Measurements from ENCODE around the gene PCDHB14.
"Not testable (repeated sequence)": the region's sequence is repeated elsewhere in the genome, so short reads cannot be mapped to it uniquely, and the experiment has no call there.

Gene PCDHB14

DNA sequence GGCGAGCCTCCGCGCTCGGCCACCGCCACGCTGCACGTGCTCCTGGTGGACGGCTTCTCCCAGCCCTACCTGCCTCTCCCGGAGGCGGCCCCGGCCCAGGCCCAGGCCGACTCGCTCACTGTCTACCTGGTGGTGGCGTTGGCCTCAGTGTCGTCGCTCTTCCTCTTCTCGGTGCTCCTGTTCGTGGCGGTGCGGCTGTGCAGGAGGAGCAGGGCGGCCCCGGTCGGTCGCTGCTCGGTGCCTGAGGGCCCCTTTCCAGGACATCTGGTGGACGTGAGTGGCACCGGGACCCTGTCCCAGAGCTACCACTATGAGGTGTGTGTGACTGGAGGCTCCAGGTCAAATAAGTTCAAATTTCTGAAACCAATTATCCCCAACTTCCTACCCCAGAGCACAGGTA is 12.3 kb upstream of the PCDHB14 start:
- DNase-seq: not testable (repeated sequence)

DNA sequence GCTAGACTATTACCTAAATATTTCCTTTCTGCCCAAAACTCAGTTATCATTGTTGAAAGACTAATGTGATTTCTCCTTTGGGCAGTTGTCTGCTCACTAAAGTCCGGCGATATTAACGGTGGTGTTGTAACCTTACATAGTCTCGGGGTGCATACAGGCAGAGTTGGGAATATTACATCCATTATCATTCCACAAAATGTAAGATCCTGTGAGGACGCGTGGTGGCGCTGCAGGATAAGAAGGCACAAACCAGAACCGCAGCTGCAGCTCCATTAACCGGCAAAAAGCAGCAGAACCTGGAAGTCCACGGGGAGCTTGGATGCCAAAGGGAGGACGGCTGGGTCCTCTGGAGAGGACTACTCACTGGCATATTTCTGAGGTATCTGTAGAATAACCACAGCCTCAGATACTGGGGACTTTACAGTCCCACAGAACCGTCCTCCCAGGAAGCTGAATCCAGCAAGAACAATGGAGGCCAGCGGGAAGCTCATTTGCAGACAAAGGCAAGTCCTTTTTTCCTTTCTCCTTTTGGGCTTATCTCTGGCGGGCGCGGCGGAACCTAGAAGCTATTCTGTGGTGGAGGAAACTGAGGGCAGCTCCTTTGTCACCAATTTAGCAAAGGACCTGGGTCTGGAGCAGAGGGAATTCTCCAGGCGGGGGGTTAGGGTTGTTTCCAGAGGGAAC is 9.3 kb upstream of the PCDHB14 start, which contains the start of gene PCDHB13:
TSS of gene PCDHB13 (plus strand) at position 264 of the 684 bp plus-strand sequence. CDS start at position 469, 205 bp downstream.
- not testable (repeated sequence) for DNase-seq

DNA sequence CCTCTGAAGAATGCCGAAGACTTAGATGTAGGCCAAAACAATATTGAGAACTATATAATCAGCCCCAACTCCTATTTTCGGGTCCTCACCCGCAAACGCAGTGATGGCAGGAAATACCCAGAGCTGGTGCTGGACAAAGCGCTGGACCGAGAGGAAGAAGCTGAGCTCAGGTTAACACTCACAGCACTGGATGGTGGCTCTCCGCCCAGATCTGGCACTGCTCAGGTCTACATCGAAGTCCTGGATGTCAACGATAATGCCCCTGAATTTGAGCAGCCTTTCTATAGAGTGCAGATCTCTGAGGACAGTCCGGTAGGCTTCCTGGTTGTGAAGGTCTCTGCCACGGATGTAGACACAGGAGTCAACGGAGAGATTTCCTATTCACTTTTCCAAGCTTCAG is 8.6 kb upstream of the PCDHB14 start:
- DNase-seq: not testable (repeated sequence)

DNA sequence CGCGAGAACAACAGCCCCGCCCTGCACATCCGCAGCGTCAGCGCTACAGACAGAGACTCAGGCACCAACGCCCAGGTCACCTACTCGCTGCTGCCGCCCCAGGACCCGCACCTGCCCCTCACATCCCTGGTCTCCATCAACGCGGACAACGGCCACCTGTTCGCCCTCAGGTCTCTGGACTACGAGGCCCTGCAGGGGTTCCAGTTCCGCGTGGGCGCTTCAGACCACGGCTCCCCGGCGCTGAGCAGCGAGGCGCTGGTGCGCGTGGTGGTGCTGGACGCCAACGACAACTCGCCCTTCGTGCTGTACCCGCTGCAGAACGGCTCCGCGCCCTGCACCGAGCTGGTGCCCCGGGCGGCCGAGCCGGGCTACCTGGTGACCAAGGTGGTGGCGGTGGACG is 7.6 kb upstream of the PCDHB14 start:
- not testable (repeated sequence) for DNase-seq

DNA sequence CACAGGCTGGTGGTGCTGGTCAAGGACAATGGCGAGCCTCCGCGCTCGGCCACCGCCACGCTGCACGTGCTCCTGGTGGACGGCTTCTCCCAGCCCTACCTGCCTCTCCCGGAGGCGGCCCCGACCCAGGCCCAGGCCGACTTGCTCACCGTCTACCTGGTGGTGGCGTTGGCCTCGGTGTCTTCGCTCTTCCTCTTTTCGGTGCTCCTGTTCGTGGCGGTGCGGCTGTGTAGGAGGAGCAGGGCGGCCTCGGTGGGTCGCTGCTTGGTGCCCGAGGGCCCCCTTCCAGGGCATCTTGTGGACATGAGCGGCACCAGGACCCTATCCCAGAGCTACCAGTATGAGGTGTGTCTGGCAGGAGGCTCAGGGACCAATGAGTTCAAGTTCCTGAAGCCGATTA is 7.1 kb upstream of the PCDHB14 start:
- DNase-seq: not testable (repeated sequence)

DNA sequence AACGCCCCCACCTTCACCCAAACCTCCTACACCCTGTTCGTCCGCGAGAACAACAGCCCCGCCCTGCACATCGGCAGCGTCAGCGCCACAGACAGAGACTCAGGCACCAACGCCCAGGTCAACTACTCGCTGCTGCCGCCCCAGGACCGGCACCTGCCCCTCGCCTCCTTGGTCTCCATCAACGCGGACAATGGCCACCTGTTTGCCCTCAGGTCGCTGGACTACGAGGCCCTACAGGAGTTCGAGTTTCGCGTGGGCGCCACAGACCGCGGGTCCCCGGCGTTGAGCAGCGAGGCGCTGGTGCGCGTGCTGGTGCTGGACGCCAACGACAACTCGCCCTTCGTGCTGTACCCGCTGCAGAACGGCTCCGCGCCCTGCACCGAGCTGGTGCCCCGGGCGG is 1.7 kb downstream of the PCDHB14 start:
- not testable (repeated sequence) for DNase-seq

DNA sequence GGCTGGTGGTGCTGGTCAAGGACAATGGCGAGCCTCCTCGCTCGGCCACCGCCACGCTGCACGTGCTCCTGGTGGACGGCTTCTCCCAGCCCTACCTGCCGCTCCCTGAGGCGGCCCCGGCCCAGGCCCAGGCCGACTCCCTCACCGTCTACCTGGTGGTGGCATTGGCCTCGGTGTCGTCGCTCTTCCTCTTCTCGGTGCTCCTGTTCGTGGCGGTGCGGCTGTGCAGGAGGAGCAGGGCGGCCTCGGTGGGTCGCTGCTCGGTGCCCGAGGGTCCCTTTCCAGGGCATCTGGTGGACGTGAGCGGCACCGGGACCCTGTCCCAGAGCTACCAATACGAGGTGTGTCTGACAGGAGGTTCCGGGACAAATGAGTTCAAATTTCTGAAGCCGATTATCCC is 2.3 kb downstream of the PCDHB14 start:
- DNase-seq: not testable (repeated sequence)

DNA sequence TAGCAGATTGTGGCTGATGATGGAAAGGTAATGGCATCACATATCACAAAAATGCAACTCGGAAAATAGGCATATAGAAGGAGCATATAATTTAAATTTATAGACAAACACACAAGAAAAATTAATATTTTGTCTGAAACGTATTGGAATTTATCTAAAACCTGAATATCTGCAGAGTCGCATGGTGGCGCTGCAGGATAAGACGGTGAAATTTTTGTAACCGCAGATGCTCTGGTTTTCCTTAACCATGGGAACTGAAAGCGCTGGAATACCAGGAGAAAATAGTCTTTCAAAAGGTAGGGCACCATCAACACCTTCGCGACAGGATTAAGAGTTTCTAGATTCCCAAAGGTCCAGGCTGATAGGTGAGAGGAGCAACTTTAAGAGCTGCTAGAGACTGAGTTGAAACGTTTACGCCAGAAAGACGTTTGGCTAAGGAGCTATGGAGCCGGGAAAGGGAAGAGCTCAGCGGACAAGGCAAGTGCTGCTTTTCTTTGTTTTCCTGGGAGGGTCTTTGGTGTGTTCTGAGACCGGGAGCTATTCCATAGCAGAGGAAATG is 11.0 kb downstream of the PCDHB14 start:
- DNase-seq: no peak

DNA sequence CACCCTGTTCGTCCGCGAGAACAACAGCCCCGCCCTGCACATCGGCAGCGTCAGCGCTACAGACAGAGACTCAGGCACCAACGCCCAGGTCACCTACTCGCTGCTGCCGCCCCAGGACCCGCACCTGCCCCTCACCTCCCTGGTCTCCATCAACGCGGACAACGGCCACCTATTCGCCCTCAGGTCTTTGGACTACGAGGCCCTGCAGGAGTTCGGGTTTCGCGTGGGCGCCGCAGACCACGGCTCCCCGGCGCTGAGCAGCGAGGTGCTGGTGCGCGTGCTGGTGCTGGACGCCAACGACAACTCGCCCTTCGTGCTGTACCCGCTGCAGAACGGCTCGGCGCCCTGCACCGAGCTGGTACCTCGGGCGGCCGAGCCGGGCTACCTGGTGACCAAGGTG is 12.8 kb downstream of the PCDHB14 start:
- not testable (repeated sequence) for DNase-seq

DNA sequence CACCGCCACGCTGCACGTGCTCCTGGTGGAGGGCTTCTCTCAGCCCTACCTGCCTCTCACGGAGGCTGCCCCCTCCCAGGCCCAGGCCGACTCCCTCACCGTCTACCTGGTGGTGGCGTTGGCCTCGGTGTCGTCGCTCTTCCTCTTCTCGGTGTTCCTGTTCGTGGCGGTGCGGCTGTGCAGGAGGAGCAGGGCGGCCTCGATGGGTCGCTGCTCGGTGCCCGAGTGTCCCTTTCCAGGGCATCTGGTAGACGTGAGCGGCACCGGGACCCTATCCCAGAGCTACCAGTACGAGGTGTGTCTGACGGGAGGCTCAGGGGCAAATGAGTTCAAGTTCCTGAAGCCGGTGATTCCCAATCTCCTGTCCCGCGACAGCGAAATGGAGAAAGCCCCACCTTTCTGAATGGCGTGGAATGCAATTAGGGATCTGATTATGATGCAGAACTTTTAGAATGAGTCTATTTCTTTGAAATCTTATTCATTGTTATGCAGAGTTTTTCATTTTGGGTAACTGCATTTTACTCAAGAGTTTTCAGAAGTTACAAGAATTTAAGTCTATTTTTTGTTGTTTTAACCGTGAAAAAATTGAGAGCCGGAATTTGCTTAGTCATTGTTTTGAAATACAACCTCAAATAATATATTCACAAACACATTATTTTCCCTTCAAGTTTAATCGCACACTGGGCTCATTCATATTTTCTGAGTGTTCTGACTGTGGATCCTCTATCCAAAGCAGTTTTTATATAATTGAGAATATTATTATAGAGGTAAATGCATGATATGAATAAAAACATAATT is 13.6 kb downstream of the PCDHB14 start:
- no peak for DNase-seq

DNA sequence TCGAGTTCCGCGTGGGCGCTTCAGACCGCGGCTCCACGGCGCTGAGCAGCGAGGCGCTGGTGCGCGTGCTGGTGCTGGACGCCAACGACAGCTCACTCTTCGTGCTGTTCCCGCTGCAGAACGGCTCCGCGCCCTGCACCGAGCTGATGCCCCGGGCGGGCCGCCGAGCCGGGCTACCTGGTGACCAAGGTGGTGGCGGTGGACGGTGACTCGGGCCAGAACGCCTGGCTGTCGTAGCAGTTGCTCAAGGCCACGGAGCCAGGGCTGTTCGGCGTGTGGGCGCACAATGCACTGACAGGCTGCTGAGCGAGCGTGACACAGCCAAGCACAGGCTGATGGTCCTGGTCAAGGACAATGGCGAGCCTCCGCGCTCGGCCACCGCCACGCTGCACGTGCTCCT is 18.4 kb downstream of the PCDHB14 start:
- no peak for DNase-seq

DNA sequence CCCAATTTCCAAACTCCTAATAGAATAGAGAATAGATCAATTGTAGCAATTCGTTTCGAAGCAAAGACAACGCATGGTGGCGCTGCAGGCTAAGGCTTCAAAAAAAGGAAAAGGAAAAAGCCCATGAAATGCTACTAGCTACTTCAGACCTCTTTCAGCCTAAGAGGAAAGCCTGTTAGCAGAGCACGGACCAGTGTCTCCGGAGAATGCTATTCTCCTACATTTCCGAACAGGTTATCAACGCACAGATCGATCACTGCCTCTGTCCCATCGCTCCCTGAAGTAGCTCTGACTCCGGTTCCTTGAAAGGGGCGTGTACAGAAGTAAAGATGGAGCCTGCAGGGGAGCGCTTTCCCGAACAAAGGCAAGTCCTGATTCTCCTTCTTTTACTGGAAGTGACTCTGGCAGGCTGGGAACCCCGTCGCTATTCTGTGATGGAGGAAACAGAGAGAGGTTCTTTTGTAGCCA is 22.1 kb downstream of the PCDHB14 start, which contains the start of gene PCDHB15:
TSS of gene PCDHB15 (plus strand) at position 146 of the 468 bp plus-strand sequence. CDS start at position 330, 184 bp downstream.
- no peak for DNase-seq

DNA sequence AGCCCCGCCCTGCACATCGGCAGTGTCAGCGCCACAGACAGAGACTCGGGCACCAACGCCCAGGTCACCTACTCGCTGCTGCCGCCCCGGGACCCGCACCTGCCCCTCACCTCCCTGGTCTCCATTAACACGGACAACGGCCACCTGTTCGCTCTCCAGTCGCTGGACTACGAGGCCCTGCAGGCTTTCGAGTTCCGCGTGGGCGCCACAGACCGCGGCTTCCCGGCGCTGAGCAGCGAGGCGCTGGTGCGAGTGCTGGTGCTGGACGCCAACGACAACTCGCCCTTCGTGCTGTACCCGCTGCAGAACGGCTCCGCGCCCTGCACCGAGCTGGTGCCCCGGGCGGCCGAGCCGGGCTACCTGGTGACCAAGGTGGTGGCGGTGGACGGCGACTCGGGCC is 23.8 kb downstream of the PCDHB14 start:
- not testable (repeated sequence) for DNase-seq

DNA sequence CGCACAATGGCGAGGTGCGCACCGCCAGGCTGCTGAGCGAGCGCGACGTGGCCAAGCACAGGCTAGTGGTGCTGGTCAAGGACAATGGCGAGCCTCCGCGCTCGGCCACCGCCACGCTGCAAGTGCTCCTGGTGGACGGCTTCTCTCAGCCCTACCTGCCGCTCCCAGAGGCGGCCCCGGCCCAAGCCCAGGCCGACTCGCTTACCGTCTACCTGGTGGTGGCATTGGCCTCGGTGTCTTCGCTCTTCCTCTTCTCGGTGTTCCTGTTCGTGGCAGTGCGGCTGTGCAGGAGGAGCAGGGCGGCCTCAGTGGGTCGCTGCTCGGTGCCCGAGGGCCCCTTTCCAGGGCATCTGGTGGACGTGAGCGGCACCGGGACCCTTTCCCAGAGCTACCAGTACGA is 24.3 kb downstream of the PCDHB14 start:
- DNase-seq: not testable (repeated sequence)

DNA sequence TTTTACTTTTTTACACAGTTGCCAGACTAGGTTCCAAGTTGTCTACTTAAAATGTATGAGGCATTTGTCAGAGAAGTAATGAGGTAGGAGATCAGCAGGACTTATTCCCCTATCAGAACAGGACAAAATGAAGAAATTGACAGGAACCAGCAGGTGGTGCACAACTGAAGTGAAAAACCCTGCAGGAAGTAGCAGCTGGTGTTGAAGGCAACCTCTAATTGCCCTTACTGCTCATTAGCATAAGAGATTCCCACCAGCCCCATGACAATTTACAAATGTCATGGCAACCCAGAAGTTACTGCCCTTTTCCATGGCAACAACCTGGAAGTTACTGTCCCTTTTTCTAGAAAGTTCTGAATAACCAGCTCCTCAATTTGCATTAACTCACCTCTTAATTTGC is 27.4 kb downstream of the PCDHB14 start:
- no peak for DNase-seq

DNA sequence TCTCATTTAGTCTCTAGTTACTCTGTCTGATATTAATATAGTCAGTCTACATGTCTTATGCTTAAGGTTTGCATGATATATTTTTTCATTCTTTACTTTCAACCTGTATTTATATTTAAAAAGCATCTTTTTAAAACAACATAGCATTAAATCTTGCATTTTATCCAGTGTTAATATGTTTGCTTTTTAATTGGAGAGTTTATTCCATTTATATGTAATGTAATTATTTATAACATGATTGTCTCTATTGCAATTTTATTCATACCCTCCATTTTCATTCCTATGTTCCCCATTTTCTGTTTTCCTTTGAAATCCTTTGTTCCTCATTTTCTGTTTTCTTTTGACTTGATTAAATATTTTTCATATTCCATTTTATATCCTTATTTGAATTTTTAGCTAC is 35.3 kb downstream of the PCDHB14 start:
- DNase-seq: no peak

DNA sequence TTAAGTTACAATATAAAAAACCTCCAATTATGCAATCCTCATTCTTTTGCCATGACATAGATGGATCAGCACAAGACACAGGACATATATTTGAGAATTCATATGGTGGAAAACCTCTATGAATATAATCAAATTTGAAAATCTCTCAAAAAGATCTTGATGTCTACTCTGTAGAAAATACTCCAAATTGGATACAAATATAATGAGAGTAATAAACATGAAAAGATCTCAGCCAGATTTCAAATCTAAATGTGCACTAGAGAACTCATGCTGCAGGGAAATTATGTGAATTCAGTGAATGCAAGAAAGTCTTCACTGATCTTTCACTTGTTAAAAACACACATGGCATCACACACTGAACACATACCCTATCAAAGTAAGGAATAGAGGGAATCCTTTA is 35.8 kb downstream of the PCDHB14 start:
- DNase-seq: no peak

DNA sequence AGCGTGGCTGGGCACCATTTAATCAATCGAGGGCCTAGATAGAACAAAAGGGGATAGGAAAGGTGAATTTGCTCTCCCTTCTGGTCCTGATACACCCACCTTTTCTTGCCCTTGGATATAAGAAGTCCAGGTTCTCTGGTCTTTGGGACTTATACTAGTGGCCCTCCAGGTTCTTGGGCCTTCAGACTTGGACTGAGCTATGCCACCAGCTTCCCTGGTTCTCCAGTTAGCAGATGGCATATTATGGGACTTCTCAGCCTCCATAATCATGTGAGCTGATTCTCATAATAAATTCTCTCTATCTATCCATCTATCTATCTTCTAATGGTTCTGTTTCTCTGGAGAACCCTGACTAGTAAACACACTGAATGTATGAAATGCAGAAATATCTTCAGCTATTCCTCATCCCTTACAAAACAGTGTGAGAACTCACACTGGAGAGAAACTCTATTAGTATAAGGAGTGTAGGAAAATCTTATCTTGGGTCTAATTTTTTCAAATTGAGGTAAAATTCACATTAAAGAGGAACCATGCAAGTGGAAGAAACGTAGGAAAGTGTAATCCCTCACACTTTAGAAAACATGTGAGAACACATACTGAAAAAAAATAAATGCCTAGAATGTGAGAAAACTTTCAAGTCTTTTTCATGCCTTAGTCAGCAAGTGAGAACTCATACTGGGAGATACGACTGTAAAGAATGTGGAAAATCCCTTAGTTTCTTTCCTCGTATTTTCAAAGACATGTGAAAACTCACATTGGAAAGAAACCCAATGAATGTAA is 37.5 kb downstream of the PCDHB14 start:
- no peak for DNase-seq

DNA sequence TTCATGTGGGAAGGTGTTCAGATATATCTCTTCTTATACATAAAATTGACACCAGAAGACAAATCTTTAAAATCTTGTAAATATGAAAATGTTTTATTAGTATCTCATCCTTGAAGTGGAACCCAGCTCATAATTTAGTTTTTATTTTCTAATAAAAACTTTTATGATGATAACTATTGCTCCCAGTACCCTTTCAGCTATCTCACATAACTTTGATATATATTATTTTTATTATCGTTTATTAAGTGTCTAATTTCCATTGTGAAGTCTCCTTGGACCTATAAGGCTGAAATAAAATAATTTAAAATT is 38.0 kb downstream of the PCDHB14 start:
- no peak for DNase-seq

DNA sequence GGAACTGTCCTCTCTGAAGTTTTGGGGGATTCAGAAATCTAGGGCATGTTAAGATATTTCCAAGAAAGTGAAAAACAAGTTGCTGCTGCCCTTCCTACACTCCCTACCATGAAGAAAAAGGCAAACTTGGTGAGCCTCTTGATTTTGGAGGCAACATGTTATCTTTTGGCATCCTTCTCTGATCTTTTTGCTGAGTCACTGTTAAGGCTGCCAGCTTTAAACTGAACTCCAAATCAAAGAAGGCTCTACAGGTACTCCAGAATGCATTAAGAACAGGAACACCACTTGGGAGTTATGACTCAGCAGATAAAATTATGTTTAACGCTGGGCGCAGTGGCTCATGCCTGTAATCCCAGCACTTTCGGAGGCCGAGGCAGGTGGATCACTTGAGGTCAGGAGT is 46.1 kb downstream of the PCDHB14 start:
- DNase-seq: no peak

DNA sequence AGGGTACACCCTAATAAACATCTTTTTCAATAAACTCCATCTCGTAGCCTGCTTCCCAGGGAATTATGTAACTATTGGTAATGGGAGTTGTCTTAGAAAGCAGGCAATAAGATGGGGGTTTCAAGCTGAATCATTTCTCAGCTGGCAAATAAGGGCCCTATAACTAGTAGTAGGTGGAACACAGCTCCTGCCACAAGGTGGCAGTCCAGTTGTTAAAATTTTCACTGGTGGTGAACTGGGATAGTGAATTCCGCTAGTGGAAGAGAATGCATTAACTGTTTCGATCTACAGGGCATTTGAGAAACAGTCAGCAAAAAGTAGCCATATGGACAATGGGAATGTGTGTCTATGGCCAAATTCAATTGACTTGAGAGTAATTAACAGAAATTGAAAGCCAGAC is 49.8 kb downstream of the PCDHB14 start:
- no peak for DNase-seq

Measured in NCI-H1694 treated with DMSO at 0.1 percent for 48 hours (cell line).